ENCODE measurements around the gene SLC16A3. TPM values are rescaled to one million over a fixed set of nuclear protein-coding genes. Genes with fewer than 3 reads are reported as not detected.

SLC16A3 gene
- total and polyA plus RNA-seq, 10 of the 15 experiments (the other 5 are each of a cell fraction or from before 2014, with no cell fraction given) = 0.10 to 46.5 (median 8.0) TPM

DNA sequence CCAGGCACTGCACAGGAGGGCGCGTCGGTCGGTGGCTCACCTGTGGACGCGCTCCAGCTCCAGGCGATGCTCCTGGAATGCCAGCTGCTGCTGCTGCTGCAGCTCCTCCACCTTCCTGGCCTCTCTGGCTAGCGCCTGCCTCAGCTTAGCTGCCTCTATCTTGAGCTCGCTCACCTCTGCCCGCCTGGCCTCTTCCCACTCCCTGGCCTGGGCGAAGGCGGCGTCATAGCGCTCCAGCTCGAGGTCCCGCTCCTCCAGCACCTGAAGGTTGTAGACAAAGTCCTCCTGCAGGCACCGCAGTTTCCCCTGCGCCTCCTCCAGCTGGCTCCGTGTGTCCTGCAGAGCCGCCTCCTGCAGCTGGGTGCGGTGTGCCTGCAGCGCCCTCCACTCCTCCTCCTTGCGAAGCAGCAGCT is 27.3 kb upstream of the SLC16A3 start:
- ChIA-PET RAD21 (ENCODE audit: unreplicated experiment) (no interaction called here), CTCF (interaction anchor here (1.0 kb wide), 1 partner anchor 35 kb away, joined by 4 read pairs; no protein-coding TSS in a partner anchor), POLR2A (no interaction called here), SMC1A (ENCODE audit: uncharacterized antibody, unreplicated experiment) (no interaction called here)
- BruUV-seq (replicated peaks) = no TSS peak
- no peak overlapping the region for H2AFZ ChIP-seq (ENCODE audit: control insufficient read depth, low read depth, low read length)
- peaks cover 15% of the 10 kb centered on the region for H3K4me1 ChIP-seq (ENCODE audit: control insufficient read depth, insufficient read depth, low read length)
- FAIRE-seq = no peak
- H3K36me3 ChIP-seq (ENCODE audit: control insufficient read depth in 2 of 2, insufficient read depth in 2 of 2, low read length in 1 of 2) = no peaks in the 10 kb centered on the region
- no peaks in the 10 kb centered on the region for H3K27me3 ChIP-seq (replicated peaks in 1 of 2; ENCODE audit: control insufficient read depth in 2 of 2, insufficient read depth in 2 of 2, low read length in 1 of 2)
- H3K4me3 ChIP-seq = no peak overlapping the region
- H3K27ac ChIP-seq (ENCODE audit: control insufficient read depth, insufficient read depth) = no peak overlapping the region
- intact Hi-C loops (cut with micrococcal nuclease; ENCODE audit: unreplicated experiment) (no loop called here), in situ Hi-C loops (cut with MboI) (no loop called here)
- no peak overlapping the region for H3K9ac ChIP-seq (ENCODE audit: control insufficient read depth, insufficient read depth, low read length)
- ATAC-seq = no peak
- no peaks in the 10 kb centered on the region for H3K79me2 ChIP-seq (ENCODE audit: control insufficient read depth, insufficient read depth, low read length)
- DNase-seq (ENCODE audit: low read depth, low spot score) = no peak
- WGBS (ENCODE audit: insufficient coverage, insufficient replicate concordance, low lambda C conversion rate, missing lambda C conversion rate) = 96% methylated on average over 23 of the region's 23 CpGs
- H4K20me1 ChIP-seq (ENCODE audit: control insufficient read depth, insufficient read depth) = no peaks in the 10 kb centered on the region
- H3K4me2 ChIP-seq (ENCODE audit: control insufficient read depth, insufficient read depth) = no peak overlapping the region
- H3K9me3 ChIP-seq (replicated peaks; ENCODE audit: control insufficient read depth, insufficient read depth, low read length) = no peaks in the 10 kb centered on the region
- TF ChIP-seq, protein P1, sequence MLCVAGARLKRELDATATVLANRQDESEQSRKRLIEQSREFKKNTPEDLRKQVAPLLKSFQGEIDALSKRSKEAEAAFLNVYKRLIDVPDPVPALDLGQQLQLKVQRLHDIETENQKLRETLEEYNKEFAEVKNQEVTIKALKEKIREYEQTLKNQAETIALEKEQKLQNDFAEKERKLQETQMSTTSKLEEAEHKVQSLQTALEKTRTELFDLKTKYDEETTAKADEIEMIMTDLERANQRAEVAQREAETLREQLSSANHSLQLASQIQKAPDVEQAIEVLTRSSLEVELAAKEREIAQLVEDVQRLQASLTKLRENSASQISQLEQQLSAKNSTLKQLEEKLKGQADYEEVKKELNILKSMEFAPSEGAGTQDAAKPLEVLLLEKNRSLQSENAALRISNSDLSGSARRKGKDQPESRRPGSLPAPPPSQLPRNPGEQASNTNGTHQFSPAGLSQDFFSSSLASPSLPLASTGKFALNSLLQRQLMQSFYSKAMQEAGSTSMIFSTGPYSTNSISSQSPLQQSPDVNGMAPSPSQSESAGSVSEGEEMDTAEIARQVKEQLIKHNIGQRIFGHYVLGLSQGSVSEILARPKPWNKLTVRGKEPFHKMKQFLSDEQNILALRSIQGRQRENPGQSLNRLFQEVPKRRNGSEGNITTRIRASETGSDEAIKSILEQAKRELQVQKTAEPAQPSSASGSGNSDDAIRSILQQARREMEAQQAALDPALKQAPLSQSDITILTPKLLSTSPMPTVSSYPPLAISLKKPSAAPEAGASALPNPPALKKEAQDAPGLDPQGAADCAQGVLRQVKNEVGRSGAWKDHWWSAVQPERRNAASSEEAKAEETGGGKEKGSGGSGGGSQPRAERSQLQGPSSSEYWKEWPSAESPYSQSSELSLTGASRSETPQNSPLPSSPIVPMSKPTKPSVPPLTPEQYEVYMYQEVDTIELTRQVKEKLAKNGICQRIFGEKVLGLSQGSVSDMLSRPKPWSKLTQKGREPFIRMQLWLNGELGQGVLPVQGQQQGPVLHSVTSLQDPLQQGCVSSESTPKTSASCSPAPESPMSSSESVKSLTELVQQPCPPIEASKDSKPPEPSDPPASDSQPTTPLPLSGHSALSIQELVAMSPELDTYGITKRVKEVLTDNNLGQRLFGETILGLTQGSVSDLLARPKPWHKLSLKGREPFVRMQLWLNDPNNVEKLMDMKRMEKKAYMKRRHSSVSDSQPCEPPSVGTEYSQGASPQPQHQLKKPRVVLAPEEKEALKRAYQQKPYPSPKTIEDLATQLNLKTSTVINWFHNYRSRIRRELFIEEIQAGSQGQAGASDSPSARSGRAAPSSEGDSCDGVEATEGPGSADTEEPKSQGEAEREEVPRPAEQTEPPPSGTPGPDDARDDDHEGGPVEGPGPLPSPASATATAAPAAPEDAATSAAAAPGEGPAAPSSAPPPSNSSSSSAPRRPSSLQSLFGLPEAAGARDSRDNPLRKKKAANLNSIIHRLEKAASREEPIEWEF (IDR thresholded peaks at IDR 0.05; ENCODE audit: insufficient replicate concordance, low read depth, low read length) = no peak
- TF ChIP-seq CREB1 (IDR thresholded peaks at IDR 0.05; ENCODE audit: low read depth) (no peak), STAT1 (conservative IDR thresholded peaks at IDR 0.05) (no peak), SPI1 (IDR thresholded peaks at IDR 0.05; ENCODE audit: borderline replicate concordance, insufficient read depth, low read depth, low read length) (no peak), TCF3 (IDR thresholded peaks at IDR 0.05; ENCODE audit: borderline replicate concordance, insufficient read depth, low read depth, low read length) (no peak), SRF (IDR thresholded peaks at IDR 0.05; ENCODE audit: low read depth in 2 of 2, low read length in 2 of 2) (no peak), SIN3A (IDR thresholded peaks at IDR 0.05; ENCODE audit: low read depth, low read length) (no peak), STAT3 (IDR thresholded peaks at IDR 0.05; ENCODE audit: low read depth, low read length) (no peak), RBBP5 (conservative IDR thresholded peaks at IDR 0.05) (no peak), SMARCA5 (IDR thresholded peaks at IDR 0.05) (no peak), MTA2 (IDR thresholded peaks at IDR 0.05; ENCODE audit: low read depth) (no peak), FOS (IDR thresholded peaks at IDR 0.05; ENCODE audit: borderline replicate concordance, extremely low read depth, insufficient read length) (no peak), ZNF622 (IDR thresholded peaks at IDR 0.05) (no peak), CBFB (IDR thresholded peaks at IDR 0.05; ENCODE audit: low read depth) (no peak), MXI1 (IDR thresholded peaks at IDR 0.05; ENCODE audit: low read depth, low read length) (no peak), CBX3 (IDR thresholded peaks at IDR 0.05; ENCODE audit: borderline replicate concordance, low read depth) (no peak), CREM (IDR thresholded peaks at IDR 0.05; ENCODE audit: low read depth) (no peak)
- TF ChIP-seq, protein P2, sequence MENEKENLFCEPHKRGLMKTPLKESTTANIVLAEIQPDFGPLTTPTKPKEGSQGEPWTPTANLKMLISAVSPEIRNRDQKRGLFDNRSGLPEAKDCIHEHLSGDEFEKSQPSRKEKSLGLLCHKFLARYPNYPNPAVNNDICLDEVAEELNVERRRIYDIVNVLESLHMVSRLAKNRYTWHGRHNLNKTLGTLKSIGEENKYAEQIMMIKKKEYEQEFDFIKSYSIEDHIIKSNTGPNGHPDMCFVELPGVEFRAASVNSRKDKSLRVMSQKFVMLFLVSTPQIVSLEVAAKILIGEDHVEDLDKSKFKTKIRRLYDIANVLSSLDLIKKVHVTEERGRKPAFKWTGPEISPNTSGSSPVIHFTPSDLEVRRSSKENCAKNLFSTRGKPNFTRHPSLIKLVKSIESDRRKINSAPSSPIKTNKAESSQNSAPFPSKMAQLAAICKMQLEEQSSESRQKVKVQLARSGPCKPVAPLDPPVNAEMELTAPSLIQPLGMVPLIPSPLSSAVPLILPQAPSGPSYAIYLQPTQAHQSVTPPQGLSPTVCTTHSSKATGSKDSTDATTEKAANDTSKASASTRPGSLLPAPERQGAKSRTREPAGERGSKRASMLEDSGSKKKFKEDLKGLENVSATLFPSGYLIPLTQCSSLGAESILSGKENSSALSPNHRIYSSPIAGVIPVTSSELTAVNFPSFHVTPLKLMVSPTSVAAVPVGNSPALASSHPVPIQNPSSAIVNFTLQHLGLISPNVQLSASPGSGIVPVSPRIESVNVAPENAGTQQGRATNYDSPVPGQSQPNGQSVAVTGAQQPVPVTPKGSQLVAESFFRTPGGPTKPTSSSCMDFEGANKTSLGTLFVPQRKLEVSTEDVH (IDR thresholded peaks at IDR 0.05; ENCODE audit: low read depth, partially characterized antibody) = no peak
